HL-60 (cell line): ENCODE results near the gene FUT2.

Experiments
- POLR2AphosphoS5 ChIP-seq: IDR thresholded peaks from 2 replicates; pipeline ENCODE4 v1.6.1; 2012; ENCODE audit warnings: low read depth
- TF ChIP-seq, protein P1 (sequence below): IDR thresholded peaks from one replicate; pipeline ENCODE4 v1.5.1; 2011; ENCODE audit warnings: low read length, control low read depth, inconsistent platforms; ENCODE audit not compliant: insufficient read depth

DNA sequence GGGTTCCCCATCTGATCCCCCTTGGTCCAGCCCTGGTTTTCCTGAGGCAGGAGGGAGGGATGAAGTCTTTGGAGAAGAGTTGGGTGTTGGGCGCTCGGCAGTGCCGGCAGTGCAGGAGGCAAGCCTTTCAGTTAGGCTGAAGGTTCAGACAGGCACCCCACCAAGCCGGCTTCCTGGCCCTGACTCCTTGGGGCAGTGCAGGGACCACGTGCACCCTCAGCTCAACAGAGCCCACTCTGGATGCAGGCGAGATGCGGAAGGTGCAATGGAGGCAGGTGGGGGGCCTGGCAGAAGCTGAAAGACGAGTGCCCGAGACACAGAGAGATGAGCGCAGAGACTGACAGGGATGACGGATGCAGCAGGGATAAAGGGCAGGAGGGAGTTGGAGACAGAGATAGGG, 12.7 kb downstream of the FUT2 start:
- TF ChIP-seq, protein P1, sequence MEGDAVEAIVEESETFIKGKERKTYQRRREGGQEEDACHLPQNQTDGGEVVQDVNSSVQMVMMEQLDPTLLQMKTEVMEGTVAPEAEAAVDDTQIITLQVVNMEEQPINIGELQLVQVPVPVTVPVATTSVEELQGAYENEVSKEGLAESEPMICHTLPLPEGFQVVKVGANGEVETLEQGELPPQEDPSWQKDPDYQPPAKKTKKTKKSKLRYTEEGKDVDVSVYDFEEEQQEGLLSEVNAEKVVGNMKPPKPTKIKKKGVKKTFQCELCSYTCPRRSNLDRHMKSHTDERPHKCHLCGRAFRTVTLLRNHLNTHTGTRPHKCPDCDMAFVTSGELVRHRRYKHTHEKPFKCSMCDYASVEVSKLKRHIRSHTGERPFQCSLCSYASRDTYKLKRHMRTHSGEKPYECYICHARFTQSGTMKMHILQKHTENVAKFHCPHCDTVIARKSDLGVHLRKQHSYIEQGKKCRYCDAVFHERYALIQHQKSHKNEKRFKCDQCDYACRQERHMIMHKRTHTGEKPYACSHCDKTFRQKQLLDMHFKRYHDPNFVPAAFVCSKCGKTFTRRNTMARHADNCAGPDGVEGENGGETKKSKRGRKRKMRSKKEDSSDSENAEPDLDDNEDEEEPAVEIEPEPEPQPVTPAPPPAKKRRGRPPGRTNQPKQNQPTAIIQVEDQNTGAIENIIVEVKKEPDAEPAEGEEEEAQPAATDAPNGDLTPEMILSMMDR, result no peak
- TF ChIP-seq POLR2AphosphoS5, result no peak
